Left colon (tissue), 2 donors: Measurements from ENCODE around the gene MXD1. TPM values are rescaled to one million over a fixed set of nuclear protein-coding genes. Genes with fewer than 3 reads are reported as not detected.

Experiments
- ATAC-seq: fragments of 200-7000 bp; cut with Tn5 transposase; one replicate; pipeline ENCODE4 v1.9.1; 2020; ENCODE audit warnings: mild to moderate bottlenecking, moderate library complexity
- DNase-seq, 2 donors: peaks; one replicate each; pipeline ENCODE4 v3.0.0-alpha.2; 2020
- intact Hi-C, 2 donors: fragments of 100-400 bp; cut with DNase I in 1 of 2; cut with micrococcal nuclease in 1 of 2; formaldehyde crosslinking; loops; one replicate each; pipeline versions ENCODE4 v1.11.2 to v1.14.0; 2022; cut with DNase I, micrococcal nuclease
- total RNA-seq, 2 donors: library from RNA; stranded (reverse); fragmentation: NEBNext Ultra II Directional; extraction: Animal tissue kit (Norgen Biotek cat#: 25700); gene quantifications; one replicate each; pipeline ENCODE4 v1.2.1, GENCODE V29; 2021
- donor health status: DM: no; HTN: no; CAD: no.
- donor health status: DM: yes; HTN: yes; CAD: no.

The MXD1 gene
- total RNA-seq, 2 donors from 2014 or later = 136 to 244 TPM

DNA sequence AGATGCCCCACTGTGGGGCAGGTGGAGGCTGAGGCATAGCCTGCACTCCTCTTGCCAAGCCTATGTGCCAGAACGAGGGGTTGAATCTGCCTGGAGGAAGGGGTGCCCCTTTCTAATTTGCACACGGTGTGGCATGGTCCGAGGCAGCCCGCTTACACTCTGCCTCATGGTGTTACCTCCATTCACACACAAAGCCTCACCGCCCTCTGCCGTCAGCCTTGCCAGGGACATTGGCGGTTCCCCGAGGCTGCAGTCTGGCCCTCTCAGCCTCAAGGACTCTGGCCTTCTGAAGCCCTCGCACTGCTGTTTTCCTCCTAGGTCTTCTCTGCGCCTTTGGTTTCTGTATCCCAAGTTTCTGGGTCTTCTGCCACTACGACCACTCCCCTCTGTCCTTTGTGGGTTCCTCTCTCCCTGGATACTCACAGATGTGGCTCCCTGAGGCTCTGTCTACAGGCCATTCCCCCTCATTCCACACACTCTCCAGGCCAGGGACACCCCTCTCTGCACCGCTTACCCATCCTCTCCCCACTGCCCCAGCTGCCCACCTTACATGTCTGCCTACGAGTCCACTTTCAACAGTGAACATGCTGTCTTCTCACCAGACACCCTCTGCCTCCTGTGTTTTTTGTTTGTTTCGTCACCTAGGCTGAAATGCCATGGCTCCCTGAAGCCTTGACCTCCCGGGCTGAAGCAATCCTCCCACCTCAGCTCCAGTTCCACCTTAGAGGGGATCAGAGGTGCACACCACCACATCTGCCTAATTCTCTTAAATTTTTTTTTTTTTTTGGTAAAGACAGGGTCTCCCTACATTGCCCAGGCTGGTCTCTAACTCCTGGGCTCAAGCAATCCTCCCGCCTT is 54.4 kb downstream of the MXD1 start:
- ATAC-seq (no peak), DNase-seq (no peak)
- intact Hi-C loops = no loop called here

DNA sequence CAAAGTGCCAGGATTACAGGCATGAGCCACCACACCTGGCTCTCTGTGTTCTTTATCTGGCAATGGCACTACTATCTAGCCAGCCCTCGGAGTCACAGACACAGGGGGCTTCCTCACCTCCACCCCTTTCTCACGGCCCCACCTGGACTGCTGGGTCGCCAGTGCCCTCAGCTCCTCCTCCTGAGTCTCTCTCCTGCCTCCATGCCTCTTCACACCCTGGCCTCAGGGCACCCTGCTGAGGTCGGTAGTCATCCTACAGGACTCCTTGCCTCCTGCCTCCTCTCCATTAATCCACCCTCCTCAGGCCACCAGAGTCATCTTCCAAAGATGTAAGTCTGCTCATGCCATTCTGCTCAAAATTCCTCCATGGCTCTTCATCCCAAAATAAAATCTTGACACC is 55.1 kb downstream of the MXD1 start:
- ATAC-seq = no peak
- intact Hi-C loops = no loop called here
- DNase-seq = no peak

DNA sequence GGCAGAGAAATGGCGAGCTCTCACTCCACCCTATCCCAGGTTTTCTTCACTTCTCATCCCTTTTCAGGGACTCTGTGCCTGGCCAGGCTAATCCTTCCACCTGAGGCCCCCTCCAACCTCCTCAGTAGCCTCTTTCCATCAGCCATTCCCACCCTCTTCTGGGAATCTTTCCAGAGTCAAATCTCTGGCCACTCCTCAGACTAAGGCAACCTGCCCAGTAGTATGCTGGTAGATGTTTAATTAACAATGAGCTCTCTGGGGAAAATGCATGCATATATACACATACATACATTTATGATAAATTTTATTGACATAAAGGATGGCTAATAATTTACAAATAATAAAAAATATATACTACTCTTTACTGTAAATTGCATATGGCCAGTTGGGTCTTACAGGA is 57.9 kb downstream of the MXD1 start:
- DNase-seq (no peak), ATAC-seq (peak; percentile 18)
- intact Hi-C loops = no loop called here

DNA sequence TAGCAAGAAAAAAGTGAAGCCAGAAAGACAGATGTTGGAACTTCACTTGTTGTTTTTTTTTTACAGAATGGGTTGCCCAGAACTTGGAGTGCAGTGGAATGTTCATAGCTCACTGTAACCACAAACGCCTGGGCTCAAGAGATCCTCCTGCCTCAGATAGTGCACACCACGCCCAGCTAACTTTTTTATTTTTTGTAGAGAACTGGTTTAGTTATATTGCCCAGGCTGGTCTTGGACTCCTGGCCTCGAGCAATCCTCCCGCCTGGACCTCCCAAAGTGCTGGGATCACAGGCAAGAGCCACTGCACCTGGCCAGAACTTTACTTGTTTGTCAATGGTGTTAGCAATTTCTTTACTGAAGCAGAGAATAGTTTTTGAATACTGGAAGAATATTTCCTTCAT is 58.4 kb downstream of the MXD1 start:
- ATAC-seq = peak; percentile 89
- DNase-seq = no peak
- intact Hi-C loops = no loop called here

DNA sequence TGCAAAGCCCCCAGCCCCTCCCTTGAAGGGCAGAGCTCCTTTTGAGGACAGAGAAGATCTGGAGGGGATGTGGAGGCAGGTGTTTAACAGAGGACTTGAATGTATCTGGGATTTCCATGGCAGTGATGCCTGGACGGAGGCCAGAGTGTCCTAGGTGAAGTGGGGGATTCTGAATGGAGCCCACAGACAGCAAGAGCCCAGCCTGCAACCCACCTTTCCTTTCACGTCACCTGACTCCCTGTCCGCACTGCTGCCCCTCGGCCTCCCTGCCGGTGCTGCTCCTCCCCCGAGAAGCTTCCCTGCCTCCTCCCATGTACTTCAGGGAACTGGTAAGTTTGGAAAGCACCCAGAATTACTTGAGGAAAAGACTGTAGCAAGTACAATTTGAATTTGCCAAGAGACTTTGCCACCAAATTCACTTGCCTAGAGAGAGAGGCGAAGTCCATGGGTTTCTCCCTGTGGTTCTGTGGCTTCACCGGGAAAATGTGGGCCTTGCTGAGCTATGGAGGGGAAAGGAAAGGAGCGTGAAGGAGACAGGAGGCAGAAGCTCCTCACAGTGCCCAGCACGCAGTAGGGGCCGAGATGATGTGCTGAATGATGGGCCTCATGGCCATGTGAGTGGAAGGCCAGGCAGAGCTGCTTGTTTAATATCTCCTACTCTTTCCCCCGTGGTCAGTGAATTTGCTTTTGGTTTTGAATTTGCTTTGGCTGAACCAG is 60.4 kb downstream of the MXD1 start:
- intact Hi-C loops = no loop called here
- no peak for ATAC-seq
- no peak for DNase-seq

DNA sequence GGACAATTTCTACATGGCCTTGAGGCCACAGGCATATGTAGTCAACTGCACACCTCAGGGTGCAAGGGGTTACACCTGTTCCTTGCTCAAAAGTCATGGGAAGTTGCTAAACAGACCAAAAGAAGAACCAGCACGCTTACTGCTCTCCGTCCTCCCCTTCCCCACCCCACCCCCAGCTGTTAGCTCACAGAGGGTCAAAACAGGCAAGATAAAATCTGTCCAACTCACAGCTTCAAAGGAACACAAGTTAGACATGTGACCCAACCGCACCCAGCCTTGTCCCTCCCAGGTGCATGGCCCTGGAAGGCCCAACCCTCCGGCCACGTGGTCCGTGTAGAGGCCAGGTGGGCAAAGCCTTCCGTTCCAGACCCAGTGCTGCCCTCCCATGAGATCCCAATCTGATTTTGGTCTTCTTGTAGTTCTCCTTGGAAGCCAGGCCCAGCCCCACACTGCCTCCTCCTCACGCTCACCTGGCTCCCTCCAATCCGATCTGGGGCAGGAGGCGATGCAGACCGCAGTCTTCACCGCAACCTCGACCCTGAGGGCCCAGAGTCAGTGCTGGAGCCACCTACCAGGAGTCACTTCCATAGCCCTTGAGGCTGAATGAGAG is 61.0 kb downstream of the MXD1 start:
- DNase-seq (no peak), ATAC-seq (peak; percentile 35)
- intact Hi-C loops = no loop called here

DNA sequence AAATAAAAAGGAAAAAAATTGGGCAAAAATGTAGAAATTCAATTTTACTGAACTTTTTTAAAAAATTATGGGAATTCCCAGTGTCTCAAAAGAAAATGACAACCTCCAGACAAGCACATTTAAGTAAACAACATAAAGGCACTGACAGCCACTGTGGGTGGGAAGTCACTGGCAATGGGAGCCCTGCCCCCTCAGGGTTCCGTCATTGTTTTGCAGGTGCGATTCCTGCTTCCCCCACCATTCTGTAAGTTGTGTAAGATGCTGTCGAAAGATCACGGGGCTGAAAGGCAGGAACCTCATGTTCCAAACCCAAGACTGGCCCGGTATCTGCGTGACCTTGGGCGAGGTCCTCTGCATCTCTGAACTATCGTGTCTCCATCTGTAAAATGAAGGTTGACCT is 62.3 kb downstream of the MXD1 start:
- intact Hi-C loops = no loop called here
- DNase-seq = no peak
- no peak for ATAC-seq

DNA sequence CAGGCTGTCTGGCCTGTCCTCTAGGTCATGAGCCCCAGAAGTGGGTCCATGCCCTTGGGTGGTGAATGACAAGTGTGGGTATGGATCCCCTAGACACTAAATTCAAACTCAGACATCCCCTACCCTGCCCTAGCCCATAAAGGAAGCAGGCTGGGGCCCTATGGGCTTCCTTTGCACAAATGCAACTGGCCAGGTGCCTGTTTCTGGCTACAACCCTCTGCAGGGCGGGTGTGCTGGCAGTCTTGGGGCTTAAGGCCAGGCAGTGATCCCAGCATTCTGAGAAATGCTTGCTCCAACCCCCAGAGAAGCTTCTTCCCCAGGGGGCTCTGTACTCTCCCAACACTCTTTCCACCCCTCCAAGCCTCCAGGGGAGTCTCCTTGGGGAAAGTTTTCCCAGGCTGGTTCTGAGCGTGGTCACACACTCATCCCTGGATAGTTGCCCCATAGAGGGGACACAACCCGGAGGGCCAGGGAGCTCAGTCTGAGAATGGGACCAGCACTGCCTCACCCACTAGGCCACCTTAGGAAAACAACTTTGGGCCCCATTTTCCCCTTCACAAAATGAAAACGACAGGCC is 63.1 kb downstream of the MXD1 start:
- intact Hi-C loops = no loop called here
- ATAC-seq (no peak), DNase-seq (no peak)

DNA sequence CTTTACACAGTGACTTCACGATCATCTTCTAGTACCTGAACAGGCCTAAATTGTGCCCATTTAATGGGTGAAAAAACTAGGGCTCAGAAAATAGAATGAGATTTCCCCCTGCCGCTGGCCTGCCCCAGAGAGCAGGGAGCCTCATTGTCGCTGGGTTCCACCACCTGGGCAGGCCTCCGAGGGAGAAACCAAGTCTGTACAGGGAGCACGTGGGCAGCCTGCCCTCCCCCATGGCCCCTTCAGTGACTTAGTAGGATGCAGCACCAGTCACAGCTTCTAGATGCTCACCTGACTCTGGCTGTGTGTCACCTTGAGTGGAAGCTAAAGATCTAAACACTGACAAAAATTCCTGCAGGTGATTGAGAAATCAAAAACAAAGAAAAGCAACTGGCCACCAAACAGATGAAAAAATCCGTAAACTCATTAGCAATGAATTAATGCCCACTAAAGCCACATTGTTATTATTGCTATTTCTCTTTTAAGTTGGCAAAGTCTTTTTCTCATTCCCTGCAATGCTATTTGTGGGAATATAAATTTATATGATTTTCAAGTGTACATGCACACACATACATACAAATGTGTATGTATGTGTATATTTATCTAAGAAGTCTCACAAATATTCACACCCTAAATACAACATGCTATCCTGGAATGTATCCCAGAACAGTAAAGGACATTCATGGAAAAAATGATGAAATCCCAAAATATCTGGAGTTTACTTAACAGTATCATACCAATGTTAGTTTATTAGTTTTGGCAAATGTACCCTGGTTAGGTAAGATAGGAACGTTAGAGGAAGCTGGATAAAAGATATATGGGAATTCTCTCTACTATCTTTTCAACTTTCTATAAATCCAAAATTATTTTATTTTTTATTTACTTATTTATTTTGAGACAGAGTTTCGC is 65.2 kb downstream of the MXD1 start:
- DNase-seq = no peak
- intact Hi-C loops = no loop called here
- ATAC-seq = no peak

DNA sequence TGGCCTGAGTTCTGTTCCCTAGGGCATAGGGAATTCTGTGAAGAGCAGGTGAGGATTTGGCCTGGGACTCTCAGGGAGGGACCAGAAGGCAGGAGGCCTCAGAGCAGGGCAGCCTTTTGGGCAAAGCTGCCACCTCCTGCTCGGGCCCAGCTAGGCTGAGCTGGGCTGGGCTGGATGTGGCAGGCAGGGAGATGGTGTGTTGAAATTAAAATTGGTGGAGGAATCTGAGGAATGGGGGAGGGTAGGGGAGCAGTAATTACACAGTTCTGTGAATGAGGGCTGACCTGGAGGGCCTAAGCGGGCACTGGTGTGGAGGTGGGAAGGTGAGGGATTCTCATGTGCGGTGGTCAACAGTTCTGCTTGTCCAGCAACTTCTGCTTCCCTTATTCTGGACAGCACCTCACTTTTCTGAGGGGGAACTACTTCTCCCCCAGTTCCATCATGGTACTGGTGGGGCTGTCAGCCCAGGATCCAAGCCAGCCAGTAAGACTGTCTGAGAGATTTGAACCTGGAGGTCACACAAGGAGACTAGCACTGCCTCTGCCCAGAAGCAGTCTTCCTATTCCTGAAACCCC is 68.6 kb downstream of the MXD1 start:
- DNase-seq (no peak), ATAC-seq (no peak)
- intact Hi-C loops = no loop called here

DNA sequence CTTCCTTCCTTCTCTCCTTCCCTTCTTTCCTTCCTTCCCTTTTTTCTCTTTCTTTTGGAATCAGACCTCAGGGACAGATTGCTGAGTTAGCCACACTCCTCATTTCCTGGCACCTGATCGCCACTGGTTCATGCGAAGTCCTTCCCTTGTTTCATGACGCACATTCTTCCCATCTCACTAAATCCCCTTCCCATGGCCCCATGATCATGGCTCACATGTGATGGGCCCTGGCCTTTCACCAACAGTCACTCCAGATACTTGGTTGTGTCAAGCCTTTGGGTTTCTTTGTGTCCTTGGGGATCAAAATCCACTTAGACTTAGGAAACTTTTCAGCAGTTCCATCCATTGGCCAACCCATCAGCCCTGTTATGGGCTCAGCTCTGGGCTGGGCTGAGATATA is 70.3 kb downstream of the MXD1 start:
- DNase-seq (no peak), ATAC-seq (no peak)
- intact Hi-C loops = no loop called here

DNA sequence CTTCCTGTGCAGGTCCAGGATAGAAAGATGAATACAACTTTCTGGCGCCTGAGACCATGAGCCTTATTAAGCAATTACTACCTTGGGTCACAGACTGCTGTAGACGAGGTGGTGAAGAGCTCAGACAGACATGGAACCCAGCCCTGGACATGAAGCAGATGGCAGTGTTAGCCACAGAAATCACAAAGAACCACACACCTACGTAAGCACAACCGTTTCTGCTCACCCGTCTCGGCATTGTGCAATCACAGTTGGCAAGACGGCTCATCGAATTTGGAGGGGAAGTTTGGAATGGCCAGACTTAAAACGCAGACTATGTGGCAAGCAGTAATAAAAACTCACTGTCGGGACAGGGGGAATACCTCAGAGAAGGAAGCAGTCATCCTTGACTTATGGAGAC is 70.8 kb downstream of the MXD1 start:
- ATAC-seq (no peak), DNase-seq (no peak)
- intact Hi-C loops = no loop called here

DNA sequence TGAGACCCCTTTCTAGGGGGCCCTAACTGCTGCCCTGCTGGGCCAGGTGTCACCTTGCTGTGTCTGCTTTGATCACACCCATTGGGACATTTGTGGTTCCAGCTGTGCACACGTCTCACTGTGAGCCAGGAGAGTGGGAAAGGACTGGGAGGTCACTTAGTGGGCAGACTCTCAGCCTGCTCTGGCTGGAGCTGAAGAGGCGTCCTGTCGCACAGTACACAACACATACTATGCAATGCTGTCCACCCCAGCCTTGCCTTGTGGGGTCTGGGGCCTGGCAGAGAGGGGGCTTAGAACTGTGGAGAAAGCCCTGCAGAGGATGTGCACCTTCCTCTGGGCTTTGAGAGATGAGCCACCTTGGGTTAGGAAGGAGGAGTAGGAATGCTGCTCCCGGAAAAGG is 71.8 kb downstream of the MXD1 start:
- DNase-seq (no peak), ATAC-seq (no peak)
- intact Hi-C loops = no loop called here

DNA sequence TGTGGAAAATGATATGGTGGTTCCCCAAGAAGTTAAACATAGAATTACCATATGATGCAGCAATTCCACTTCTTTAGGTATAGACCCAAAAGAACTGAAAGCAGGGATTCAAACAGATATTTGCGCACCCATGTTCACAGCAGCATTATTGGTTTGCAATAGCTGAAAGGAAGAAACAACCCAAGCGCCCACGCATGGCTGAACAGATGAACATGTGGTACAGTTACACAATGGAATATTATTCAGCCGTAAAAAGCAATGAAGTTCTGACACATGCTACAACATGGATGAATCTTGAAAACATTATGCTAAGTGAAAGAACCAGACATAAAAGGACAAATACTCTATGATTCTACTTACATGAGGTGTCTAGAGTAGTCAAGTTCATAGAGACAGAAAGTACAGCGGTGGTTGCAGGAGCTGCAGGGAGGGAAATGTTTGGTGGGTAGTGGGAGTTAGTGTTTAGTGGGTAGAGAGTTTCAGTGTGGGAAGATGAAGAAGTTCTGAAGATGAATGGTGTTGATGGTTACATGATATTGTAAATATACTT is 73.3 kb downstream of the MXD1 start:
- intact Hi-C loops = no loop called here
- ATAC-seq = no peak
- DNase-seq = no peak

DNA sequence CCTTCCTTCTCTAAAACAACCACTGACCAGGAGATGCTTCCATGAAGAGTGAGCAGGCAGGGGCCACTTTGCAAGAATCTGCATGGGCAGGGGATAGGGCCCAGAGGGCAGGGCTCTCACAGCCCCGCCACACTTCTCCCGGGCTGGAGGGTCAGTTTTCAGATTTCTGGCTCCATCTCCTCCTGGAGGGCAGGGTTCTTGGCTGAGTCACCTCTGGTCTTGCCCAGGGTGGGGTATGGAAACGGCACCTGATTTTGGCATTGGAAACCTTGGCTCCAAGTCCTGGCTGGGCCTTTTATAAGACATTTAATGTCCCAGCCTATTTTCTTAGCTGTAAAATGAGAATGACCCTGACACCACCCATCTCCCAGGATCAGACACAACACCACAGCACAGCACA is 74.1 kb downstream of the MXD1 start:
- DNase-seq (peak in 1 of 2 donors; percentile 41), ATAC-seq (peak; percentile 68)
- intact Hi-C loops = no loop called here

DNA sequence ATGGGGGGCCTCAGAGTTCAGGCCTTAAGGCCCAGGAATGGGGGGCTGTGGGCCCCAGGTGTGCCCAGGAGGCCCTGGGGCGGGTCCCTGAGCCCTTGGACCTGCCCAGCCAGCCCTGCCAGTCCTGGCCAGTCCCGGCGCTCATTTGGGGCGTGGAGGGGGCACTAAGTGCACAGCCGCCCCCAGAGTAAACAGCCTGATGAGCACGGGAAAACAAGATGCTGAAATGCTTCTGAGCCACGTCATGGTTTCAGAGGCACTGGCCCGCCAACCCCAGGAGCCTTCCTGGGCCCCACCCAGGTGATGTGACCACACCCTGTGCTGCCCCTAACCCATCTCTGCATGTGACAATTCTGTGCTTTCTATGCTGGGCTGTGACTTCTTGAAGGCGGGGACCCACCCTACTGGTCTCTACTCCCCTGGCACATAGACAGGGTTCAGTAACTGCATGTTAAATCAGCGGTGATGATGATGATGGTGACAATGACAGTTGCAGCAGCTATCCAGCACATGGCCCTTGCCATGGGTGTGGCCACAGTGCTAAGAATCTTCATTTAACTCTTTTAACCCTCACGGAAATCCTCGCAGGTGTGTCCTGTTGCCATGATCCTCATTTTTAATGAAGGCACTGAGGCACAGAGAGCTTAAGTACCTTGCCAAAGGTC is 74.7 kb downstream of the MXD1 start:
- intact Hi-C loops = no loop called here
- DNase-seq (peak; percentile 67 to 79), ATAC-seq (peak; percentile 84)
